ELF-1 (cell line): ENCODE results near the gene RPE.

Experiments
- DNase-seq: peaks from one replicate; pipeline ENCODE4 v3.0.0-alpha.2; 2016; ENCODE audit warnings: low read depth, low spot score

The RPE gene

GRCh38 chr2:210002158-210003157 is at the start of gene RPE:
Gene RPE (plus strand): TSS chr2:210002638. CDS start chr2:210002662, 24 bp downstream.
- peak; percentile 97 for DNase-seq

GRCh38 chr2:209956271-209956670 is 46.2 kb upstream of the RPE start:
- no peak for DNase-seq

- no peak for DNase-seq
Observed at GRCh38 chr2:209958016-209958415, 44.4 kb upstream of the RPE start.

GRCh38 chr2:209960045-209960444 is 42.4 kb upstream of the RPE start:
- no peak for DNase-seq

- peak; percentile 80 for DNase-seq
Observed at GRCh38 chr2:209960676-209961630, 41.5 kb upstream of the RPE start.

GRCh38 chr2:209965723-209966122 is 36.7 kb upstream of the RPE start:
- no peak for DNase-seq

GRCh38 chr2:209969692-209970091 is 32.7 kb upstream of the RPE start:
- DNase-seq = no peak

GRCh38 chr2:209970271-209970670 is 32.2 kb upstream of the RPE start:
- DNase-seq = no peak

- DNase-seq = no peak
Observed at GRCh38 chr2:209970711-209971110, 31.7 kb upstream of the RPE start.

- DNase-seq = no peak
Observed at GRCh38 chr2:209973328-209973727, 29.1 kb upstream of the RPE start.

- DNase-seq = no peak
Observed at GRCh38 chr2:209974576-209974975, 27.9 kb upstream of the RPE start.

- DNase-seq = no peak
Observed at GRCh38 chr2:209976698-209977385, 25.6 kb upstream of the RPE start.

- no peak for DNase-seq
Observed at GRCh38 chr2:209977386-209978239, 24.8 kb upstream of the RPE start.

GRCh38 chr2:209984291-209984690 is 18.1 kb upstream of the RPE start:
- DNase-seq = no peak

GRCh38 chr2:209985874-209986273 is 16.6 kb upstream of the RPE start:
- no peak for DNase-seq

GRCh38 chr2:209986415-209986814 is 16.0 kb upstream of the RPE start:
- DNase-seq = no peak

- DNase-seq = no peak
Observed at GRCh38 chr2:209988010-209988409, 14.4 kb upstream of the RPE start.

- no peak for DNase-seq
Observed at GRCh38 chr2:209990838-209991237, 11.6 kb upstream of the RPE start.

GRCh38 chr2:209993968-209994367 is 8.5 kb upstream of the RPE start:
- DNase-seq = no peak

- no peak for DNase-seq
Observed at GRCh38 chr2:209998596-209998995, 3.8 kb upstream of the RPE start.
